Gastrocnemius medialis (tissue), 4 donors: ENCODE data around the gene RIBC1.

Experiments used
- POLR2A ChIP-seq, 2 donors: fragments of 450-650 bp; IDR thresholded peaks; one replicate each; pipeline ENCODE4 v1.6.1; 2017; ENCODE audit warnings: antibody characterized with exemption in 2 of 2, mild to moderate bottlenecking in 2 of 2, moderate library complexity in 2 of 2
- TF ChIP-seq, protein P1 (sequence below), 5 experiments: fragments of 450-650 bp in 3 of 5; fragments of 200-600 bp in 2 of 5; sonication (generic) in 2 of 5; IDR thresholded peaks in 4 of 5; conservative IDR thresholded peaks in 1 of 5; 1 replicate in 4 of 5; 2 replicates in 1 of 5; pipeline ENCODE4 v1.5.1; 2016 to 2019; ENCODE audit warnings: antibody characterized with exemption in 5 of 5, mild to moderate bottlenecking in 3 of 5, moderate library complexity in 3 of 5

DNA sequence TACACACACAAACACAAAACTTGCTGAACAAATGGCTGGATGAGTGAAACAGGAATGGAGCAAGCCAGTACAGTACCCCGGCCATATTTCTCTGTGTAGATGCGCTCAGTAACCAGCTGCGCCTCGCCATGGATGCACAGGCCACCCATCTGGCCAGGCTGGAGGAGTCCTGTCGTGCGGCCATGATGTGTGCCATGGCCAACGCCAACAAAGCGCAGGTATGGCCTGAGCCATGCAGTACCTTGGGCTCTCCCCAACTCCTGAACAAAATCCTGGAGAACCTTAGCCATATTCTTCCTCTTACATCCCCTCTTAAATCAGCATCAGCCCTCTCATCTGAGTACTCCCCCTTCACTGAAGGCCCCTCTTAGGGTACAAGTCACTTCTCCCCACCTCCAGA lies 7.1 kb downstream of the RIBC1 start:
- TF ChIP-seq, protein P1, sequence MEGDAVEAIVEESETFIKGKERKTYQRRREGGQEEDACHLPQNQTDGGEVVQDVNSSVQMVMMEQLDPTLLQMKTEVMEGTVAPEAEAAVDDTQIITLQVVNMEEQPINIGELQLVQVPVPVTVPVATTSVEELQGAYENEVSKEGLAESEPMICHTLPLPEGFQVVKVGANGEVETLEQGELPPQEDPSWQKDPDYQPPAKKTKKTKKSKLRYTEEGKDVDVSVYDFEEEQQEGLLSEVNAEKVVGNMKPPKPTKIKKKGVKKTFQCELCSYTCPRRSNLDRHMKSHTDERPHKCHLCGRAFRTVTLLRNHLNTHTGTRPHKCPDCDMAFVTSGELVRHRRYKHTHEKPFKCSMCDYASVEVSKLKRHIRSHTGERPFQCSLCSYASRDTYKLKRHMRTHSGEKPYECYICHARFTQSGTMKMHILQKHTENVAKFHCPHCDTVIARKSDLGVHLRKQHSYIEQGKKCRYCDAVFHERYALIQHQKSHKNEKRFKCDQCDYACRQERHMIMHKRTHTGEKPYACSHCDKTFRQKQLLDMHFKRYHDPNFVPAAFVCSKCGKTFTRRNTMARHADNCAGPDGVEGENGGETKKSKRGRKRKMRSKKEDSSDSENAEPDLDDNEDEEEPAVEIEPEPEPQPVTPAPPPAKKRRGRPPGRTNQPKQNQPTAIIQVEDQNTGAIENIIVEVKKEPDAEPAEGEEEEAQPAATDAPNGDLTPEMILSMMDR (IDR thresholded peaks at IDR 0.05 in 4 of 5, conservative IDR thresholded peaks at IDR 0.05 in 1 of 5), result no peak
- no peak for TF ChIP-seq POLR2A (IDR thresholded peaks at IDR 0.05)
